A549 (cell line): ENCODE measurements around the gene COQ5. TPM values are rescaled to one million over a fixed set of nuclear protein-coding genes. Genes with fewer than 3 reads are reported as not detected.
"Not testable (repeated sequence)": the region's sequence is repeated elsewhere in the genome, so short reads cannot be mapped to it uniquely, and the experiment has no call there.

Experiments used
- ATAC-seq, 2 experiments: fragments of 200-7000 bp in 1 of 2; fragments of >200 bp in 1 of 2; cut with Nextera tagmentation in 1 of 2; cut with Tn5 transposase in 1 of 2; 3 replicates each; pipeline versions ENCODE4 v1.8.0 to v1.9.1; 2018 to 2020; ENCODE audit warnings: mild to moderate bottlenecking in 1 of 2, moderate library complexity in 1 of 2
- CTCF ChIA-PET: fragments of 300-600 bp; sonication (Branson Sonifier 250); formaldehyde crosslinking; extraction: SDS; loops from one replicate; lab custom pipeline; 2021; ENCODE audit warnings: antibody characterized with exemption, inconsistent platforms; lab: Yijun Ruan, JAX
- POLR2A ChIA-PET: fragments of 350-600 bp; formaldehyde crosslinking; extraction: SDS; loops from one replicate; lab custom pipeline; 2021; ENCODE audit warnings: antibody characterized with exemption, inconsistent platforms; lab: Yijun Ruan, JAX
- DNase-seq, 2 experiments: peaks; one replicate each; pipeline versions ENCODE4 v3.0.0 to v3.0.0-alpha.2; 2011 to 2016; ENCODE audit warnings: low read depth in 1 of 2, low spot score in 1 of 2
- FAIRE-seq: peaks from 2 replicates; lab custom pipeline; 2011; peaks lifted over from hg19 to GRCh38; lab: Jason Lieb, UNC
- H3K27ac ChIP-seq, 2 experiments: fragments of >200 bp; sonication (Bioruptor Twin); formaldehyde crosslinking; 3 replicates each; pipeline ENCODE4 v1.5.1; 2016 to 2017
- H3K4me1 ChIP-seq: fragments of >200 bp; sonication (Bioruptor Twin); formaldehyde crosslinking; 3 replicates; pipeline ENCODE4 v1.6.1; 2016
- H3K4me2 ChIP-seq: fragments of >200 bp; sonication (Bioruptor Twin); formaldehyde crosslinking; 3 replicates; pipeline ENCODE4 v1.6.1; 2016
- H3K4me3 ChIP-seq: fragments of >200 bp; sonication (Bioruptor Twin); formaldehyde crosslinking; 3 replicates; pipeline ENCODE4 v1.5.1; 2016
- H3K9me3 ChIP-seq: fragments of >200 bp; sonication (Bioruptor Twin); formaldehyde crosslinking; 3 replicates; pipeline ENCODE4 v1.6.1; 2016
- CBX2 ChIP-seq: fragments of 200-600 bp; sonication (generic); IDR thresholded peaks from 2 replicates; pipeline ENCODE4 v1.6.1; 2016; ENCODE audit warnings: low read depth, mild to moderate bottlenecking, borderline replicate concordance
- CHD4 ChIP-seq: fragments of 200-600 bp; sonication (generic); IDR thresholded peaks from 2 replicates; pipeline ENCODE4 v1.6.1; 2016; ENCODE audit warnings: antibody characterized with exemption, mild to moderate bottlenecking, borderline replicate concordance
- FOSB ChIP-seq: fragments of 250-450 bp; sonication (Bioruptor Pico); IDR thresholded peaks from 2 replicates; pipeline ENCODE4 v1.5.0; 2020; ENCODE audit warnings: mild to moderate bottlenecking, moderate library complexity
- HOXA7 ChIP-seq: fragments of 250-450 bp; sonication (Bioruptor Pico); IDR thresholded peaks from 2 replicates; pipeline ENCODE4 v1.5.0; 2020; ENCODE audit warnings: mild to moderate bottlenecking, moderate library complexity
- MAFK ChIP-seq: fragments of 450-650 bp; IDR thresholded peaks from 2 replicates; pipeline ENCODE4 v1.6.1; 2014; ENCODE audit not compliant: partially characterized antibody
- NR3C1 ChIP-seq: fragments of >200 bp; sonication (Bioruptor Twin); formaldehyde crosslinking; IDR thresholded peaks from 3 replicates; pipeline ENCODE4 v1.6.1; 2017
- RAD21 ChIP-seq, 2 experiments: fragments of >200 bp in 1 of 2; sonication (Bioruptor Twin) in 1 of 2; formaldehyde crosslinking in 1 of 2; IDR thresholded peaks in 1 of 2; conservative IDR thresholded peaks in 1 of 2; 2 replicates in 1 of 2; 3 replicates in 1 of 2; pipeline ENCODE4 v1.6.1; 2012 to 2018; ENCODE audit warnings: inconsistent platforms in 1 of 2
- RNF2 ChIP-seq: fragments of 200-600 bp; sonication (generic); IDR thresholded peaks from 2 replicates; pipeline ENCODE4 v1.6.1; 2016; ENCODE audit warnings: low read depth, mild to moderate bottlenecking, antibody characterized with exemption, moderate library complexity, borderline replicate concordance
- SMC3 ChIP-seq: fragments of >200 bp; sonication (Bioruptor Twin); formaldehyde crosslinking; IDR thresholded peaks from 3 replicates; pipeline ENCODE4 v1.6.1; 2018; ENCODE audit warnings: inconsistent platforms
- SREBF2 ChIP-seq: fragments of 450-650 bp; IDR thresholded peaks from 2 replicates; pipeline ENCODE4 v1.6.1; 2014; ENCODE audit warnings: mild to moderate bottlenecking, moderate library complexity
- TP53 ChIP-seq: fragments of 250-450 bp; sonication (Bioruptor Pico); IDR thresholded peaks from 2 replicates; pipeline ENCODE4 v1.5.0; 2021; ENCODE audit warnings: mild to moderate bottlenecking, moderate library complexity
- WGBS: methylation state at CpG from one replicate; pipeline ENCODE4 v1.1.6; 2017; ENCODE audit errors: missing lambda C conversion rate; 5-methylcytosine and 5-hydroxymethylcytosine counted together
- polyA plus RNA-seq, 4 experiments: library from polyadenylated mRNA; depleted of rRNA in 3 of 4; stranded (reverse); fragments of >200 nt; fragmentation: RNase III in 1 of 4; extraction: RNeasy Plus Mini Kit Qiagen cat#74134 plus additional on column Dnase treatment in 1 of 4; gene quantifications; 2 replicates in 3 of 4; 3 replicates in 1 of 4; pipeline ENCODE4 v1.2.3, GENCODE V29; 2011 to 2017
- TF ChIP-seq, protein P1 (sequence below): IDR thresholded peaks from 2 replicates; pipeline ENCODE4 v1.6.1; 2012; ENCODE audit warnings: low read depth, borderline replicate concordance
- TF ChIP-seq, protein P2 (sequence below): fragments of 250-450 bp; sonication (Bioruptor Pico); IDR thresholded peaks from 2 replicates; pipeline ENCODE4 v1.5.0; 2020; ENCODE audit warnings: low read depth, mild to moderate bottlenecking, moderate library complexity
- TF ChIP-seq, protein P3 (sequence below): fragments of 150-350 bp; IDR thresholded peaks from 2 replicates; pipeline ENCODE4 v1.6.1; 2014; ENCODE audit warnings: low read depth, mild to moderate bottlenecking, low read length
- TF ChIP-seq, protein P4 (sequence below): IDR thresholded peaks from 2 replicates; pipeline ENCODE4 v1.6.1; 2012

The COQ5 gene
- polyA plus RNA-seq, 2 of the 4 experiments (the other 2 are of a cell fraction): 49.6 to 100.0 TPM

DNA sequence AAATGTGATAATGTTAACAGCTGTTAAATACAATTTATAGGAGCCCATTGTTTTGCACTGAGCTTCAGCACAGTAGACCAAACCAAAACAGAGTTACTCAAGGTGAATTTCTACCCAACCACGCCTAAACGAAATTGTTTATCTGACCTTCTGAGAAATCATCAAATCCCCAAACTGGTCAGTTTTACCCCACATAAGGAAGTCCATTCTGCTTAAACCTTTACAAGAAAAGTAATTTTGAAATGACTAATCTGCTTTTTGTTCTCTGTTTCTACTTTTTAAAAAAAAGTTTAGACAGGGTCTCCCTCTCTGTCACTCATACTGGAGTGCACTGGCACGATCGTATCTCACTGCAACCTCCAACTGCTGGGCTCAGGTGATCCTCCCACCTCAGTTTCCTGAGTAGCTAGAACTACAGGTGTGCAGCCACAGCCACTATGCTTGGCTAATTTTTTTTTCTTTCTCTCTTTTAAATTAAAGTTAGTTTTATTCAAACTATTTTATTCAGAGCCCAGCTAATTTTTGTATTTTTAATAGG is 3.8 kb upstream of the COQ5 start:
- CTCF ChIA-PET: interaction anchor here (1.0 kb wide), 1 partner anchor 114 kb away, joined by 3 read pairs; no protein-coding TSS in a partner anchor
- no peak overlapping the region for H3K4me2 ChIP-seq
- no peak for DNase-seq
- no peak overlapping the region for H3K4me3 ChIP-seq
- H3K4me1 ChIP-seq: peaks cover 33% of the 10 kb centered on the region
- H3K27ac ChIP-seq: no peak overlapping the region
- TF ChIP-seq SMC3 (no peak), RNF2 (no peak), CHD4 (no peak)
- TF ChIP-seq, protein P1, sequence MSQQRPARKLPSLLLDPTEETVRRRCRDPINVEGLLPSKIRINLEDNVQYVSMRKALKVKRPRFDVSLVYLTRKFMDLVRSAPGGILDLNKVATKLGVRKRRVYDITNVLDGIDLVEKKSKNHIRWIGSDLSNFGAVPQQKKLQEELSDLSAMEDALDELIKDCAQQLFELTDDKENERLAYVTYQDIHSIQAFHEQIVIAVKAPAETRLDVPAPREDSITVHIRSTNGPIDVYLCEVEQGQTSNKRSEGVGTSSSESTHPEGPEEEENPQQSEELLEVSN: no peak
- TF ChIP-seq, all 56 proteins: peak for 0
- ATAC-seq (no peak), FAIRE-seq (no peak)
- POLR2A ChIA-PET: no interaction called here
- no peaks in the 10 kb centered on the region for H3K9me3 ChIP-seq
- WGBS: 74% methylated on average over 4 of the region's 4 CpGs

DNA sequence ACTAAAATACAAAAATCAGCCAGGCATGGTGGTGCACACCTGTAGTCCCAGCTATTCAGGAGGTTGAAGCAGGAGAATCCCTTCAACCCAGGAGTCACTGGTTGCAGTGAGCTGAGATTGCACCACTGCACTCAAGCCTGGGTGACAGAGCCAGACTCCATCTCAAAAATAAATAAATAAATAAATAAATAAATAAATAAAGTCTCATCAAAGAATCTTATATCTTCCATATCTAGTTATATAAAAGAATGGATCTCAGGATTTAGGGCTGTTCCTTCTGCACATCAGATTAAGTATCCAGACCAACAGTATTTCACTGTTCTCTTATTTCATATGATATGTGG is 1.4 kb upstream of the COQ5 start:
- FAIRE-seq, H3K9me3 ChIP-seq, DNase-seq, POLR2A ChIA-PET, ATAC-seq, CTCF ChIA-PET: not testable (repeated sequence)
- Histone ChIP-seq H3K4me1 (peaks cover 16% of the 10 kb centered on the region), H3K27ac (peak overlapping the region; percentile 95 to 96; a peak in 4 of 6 replicates), H3K4me3 (peak overlapping the region; percentile 67; the same call in 1 of the 3 replicates), H3K4me2 (peak overlapping the region; percentile 77)

DNA sequence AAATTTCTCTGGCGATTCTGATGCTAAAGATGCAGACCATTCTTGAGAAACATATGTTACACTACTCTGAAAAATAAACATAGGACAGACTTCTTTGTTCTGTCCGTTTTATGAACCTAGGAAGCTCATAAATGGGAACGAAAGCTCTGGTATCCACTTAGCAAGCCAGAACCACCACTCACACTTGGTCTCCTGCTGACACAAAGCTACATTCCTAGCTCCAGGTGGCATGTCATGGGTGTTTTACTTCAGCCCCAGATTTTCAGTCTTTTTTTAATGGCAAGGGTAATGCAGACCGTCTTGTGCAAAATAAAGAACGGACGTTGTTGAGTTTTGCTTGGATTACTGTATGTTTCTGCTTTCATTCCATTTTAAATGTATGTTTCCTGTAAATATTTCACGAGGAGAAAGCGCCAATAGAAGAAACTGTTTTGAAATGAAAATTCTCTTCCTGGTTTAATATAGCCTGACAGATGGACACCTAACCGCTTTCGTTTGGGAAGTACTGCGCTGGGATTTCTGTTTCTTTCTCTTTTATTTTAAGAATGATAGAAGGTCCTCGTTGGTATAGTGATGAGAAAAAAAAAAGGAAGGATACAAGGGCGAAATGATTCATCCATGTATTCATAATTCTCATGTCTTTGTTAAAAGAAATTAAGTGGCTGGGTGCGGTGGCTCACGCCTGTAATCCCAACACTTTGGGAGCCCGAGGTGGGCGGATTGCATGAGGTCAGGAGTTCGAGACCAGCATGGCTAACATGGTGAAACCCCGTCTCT is 871 bp upstream of the COQ5 start:
- DNase-seq (peak; percentile 61 to 67), FAIRE-seq (no peak), ATAC-seq (peak; percentile 63 to 65; a peak in 4 of 6 replicates)
- POLR2A ChIA-PET: interaction anchor here (1.3 to 1.7 kb wide), 2 partner anchors 13 to 34 kb away, joined by 5 to 16 read pairs; partner anchors contain the start of gene DYNLL1
- peaks cover 15% of the 10 kb centered on the region; the same call in 2 of the 3 replicates for H3K4me1 ChIP-seq
- H3K4me3 ChIP-seq: peak overlapping the region; percentile 67
- H3K9me3 ChIP-seq: no peaks in the 10 kb centered on the region
- H3K4me2 ChIP-seq: peak overlapping the region; percentile 77
- CTCF ChIA-PET: interaction anchor here (0.6 to 2.0 kb wide), 6 partner anchors 8 to 206 kb away, joined by 3 to 5 read pairs (median 4); no protein-coding TSS in a partner anchor
- TF ChIP-seq RAD21 (conservative IDR thresholded peaks at IDR 0.05 in 1 of 2, IDR thresholded peaks at IDR 0.05 in 1 of 2): no peak
- TF ChIP-seq, protein P2, sequence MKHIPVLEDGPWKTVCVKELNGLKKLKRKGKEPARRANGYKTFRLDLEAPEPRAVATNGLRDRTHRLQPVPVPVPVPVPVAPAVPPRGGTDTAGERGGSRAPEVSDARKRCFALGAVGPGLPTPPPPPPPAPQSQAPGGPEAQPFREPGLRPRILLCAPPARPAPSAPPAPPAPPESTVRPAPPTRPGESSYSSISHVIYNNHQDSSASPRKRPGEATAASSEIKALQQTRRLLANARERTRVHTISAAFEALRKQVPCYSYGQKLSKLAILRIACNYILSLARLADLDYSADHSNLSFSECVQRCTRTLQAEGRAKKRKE (CRISPR knock-in tag): no peak
- 27% methylated on average over 19 of the region's 19 CpGs for WGBS
- H3K27ac ChIP-seq: peak overlapping the region; percentile 95 to 96

DNA sequence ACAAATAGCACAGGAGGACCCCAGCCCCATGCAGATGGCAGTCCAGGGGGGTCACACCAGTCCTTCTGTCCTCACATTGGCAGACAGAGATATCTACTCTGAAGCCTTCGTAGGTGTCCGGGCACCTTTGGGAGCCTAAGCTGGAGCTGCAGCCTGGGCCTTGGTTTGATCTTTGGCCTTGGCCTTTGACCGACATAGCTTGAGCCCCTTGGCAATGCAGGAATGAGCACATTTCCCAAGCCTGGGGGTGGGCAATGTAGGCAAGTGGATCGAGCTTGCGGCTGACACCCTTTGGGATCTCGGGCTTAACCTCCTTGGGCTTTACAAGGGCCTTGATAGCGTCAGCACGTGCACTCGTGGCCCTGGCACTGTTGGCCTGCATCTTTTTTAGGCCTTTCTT is 6.4 kb downstream of the COQ5 start:
- CTCF ChIA-PET: interaction anchor here (0.9 kb wide), 1 partner anchor 50 kb away, joined by 4 read pairs; no protein-coding TSS in a partner anchor
- H3K4me2 ChIP-seq: no peak overlapping the region
- no peaks in the 10 kb centered on the region for H3K9me3 ChIP-seq
- DNase-seq: no peak
- POLR2A ChIA-PET: no interaction called here
- H3K4me1 ChIP-seq: peaks cover 7% of the 10 kb centered on the region; the same call in 2 of the 3 replicates
- WGBS: 95% methylated on average over 9 of the region's 9 CpGs
- ATAC-seq: no peak
- TF ChIP-seq TP53 (no peak), CBX2 (no peak), SREBF2 (no peak), FOSB (CRISPR knock-in tag) (no peak), HOXA7 (CRISPR knock-in tag) (no peak), MAFK (no peak), NR3C1 (no peak)
- TF ChIP-seq, protein P3, sequence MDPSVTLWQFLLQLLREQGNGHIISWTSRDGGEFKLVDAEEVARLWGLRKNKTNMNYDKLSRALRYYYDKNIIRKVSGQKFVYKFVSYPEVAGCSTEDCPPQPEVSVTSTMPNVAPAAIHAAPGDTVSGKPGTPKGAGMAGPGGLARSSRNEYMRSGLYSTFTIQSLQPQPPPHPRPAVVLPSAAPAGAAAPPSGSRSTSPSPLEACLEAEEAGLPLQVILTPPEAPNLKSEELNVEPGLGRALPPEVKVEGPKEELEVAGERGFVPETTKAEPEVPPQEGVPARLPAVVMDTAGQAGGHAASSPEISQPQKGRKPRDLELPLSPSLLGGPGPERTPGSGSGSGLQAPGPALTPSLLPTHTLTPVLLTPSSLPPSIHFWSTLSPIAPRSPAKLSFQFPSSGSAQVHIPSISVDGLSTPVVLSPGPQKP: no peak
- TF ChIP-seq, protein P4, sequence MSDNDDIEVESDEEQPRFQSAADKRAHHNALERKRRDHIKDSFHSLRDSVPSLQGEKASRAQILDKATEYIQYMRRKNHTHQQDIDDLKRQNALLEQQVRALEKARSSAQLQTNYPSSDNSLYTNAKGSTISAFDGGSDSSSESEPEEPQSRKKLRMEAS: no peak
- TF ChIP-seq, protein P1: no peak
- no peak overlapping the region for H3K27ac ChIP-seq
- no peak for FAIRE-seq
- no peak overlapping the region for H3K4me3 ChIP-seq

DNA sequence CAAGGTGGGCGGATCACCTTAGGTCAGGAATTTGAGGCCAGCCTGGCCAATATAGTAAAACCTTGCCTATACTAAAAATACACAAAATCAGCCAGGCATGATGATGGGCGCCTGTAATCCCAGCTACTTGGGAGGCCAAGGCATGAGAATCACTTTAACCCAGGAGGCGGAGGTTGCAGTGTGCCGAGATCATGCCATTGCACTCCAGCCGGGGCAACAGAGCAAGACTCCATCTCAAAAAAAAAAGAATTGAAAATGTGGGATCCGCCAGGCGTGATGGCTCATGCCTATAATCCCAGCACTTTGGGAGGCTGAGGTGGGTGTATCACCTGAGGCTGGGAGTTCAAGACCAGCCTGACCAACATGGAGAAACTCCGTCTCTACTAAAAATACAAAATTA is 9.6 kb downstream of the COQ5 start:
- H3K27ac ChIP-seq, H3K4me1 ChIP-seq, FAIRE-seq, H3K4me3 ChIP-seq, H3K9me3 ChIP-seq, POLR2A ChIA-PET, ATAC-seq, DNase-seq, H3K4me2 ChIP-seq: not testable (repeated sequence)
- CTCF ChIA-PET: interaction anchor here (0.7 to 1.0 kb wide), 3 partner anchors 63 to 386 kb away, joined by 3 read pairs; partner anchors contain the start of gene RPLP0
- 97% methylated on average over 8 of the region's 8 CpGs for WGBS
